ENCODE measurements around the gene TMEM63B.
"Not testable (repeated sequence)": the region's sequence is repeated elsewhere in the genome, so short reads cannot be mapped to it uniquely, and the experiment has no call there.

TMEM63B gene

DNA sequence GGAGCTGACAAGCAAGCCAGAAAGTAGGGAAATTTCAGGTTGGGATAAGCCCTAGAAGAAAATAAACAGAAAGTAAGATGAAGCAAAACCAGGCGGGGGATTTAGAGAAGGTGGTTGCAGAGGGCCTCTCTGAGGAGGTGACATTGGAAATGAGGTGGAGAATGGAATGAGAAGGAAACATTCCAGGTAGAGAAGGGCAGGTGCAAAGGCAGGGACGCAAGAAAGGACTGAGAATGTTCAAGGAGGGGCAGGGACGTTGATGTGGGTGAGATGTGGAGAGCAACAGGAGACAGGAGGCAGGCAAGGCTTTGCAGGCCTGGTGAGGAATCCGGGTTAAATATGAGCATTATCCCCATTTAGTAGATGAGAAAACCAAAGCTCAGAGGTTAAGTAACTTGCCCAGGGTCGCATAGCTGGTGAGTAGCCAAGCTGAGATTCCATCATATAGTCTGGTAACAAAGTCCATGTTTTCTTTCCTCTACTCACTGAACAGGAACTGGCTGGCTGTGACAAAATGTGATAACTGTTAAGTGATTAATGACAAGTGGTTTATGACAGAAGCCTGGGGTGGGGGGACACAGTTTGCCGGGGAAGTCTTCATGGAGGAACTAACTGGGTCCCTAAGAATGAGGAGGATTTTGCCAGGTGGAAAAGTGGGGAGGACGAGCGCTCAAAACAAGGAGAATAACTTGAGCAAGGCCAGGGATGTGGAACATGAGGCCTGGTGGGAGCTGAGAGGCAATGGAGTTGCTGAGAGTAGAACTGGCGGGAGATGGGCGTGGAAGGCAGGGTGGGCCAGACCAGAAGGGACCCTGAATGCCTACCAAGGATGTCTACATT, 32.7 kb upstream of the TMEM63B start:
- no peak for DNase-seq

DNA sequence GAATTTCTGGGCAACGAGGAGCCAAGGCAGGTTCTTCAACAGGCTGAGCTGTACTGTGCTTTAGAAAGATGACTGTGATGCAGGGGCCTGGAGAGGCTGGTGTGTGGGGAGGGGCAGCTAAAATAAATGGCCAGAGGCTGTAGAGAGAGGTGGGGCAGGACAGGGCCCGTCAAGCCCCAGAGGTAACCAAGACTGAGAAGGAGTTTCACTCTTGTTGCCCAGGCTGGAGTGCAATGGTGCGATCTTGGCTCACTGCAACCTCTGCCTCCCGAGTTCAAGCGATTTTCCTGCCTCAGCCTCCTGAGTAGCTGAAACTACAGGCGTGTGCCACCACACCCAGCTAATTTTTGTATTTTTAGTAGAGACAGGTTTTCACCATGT, 32.1 kb upstream of the TMEM63B start:
- DNase-seq = not testable (repeated sequence)

DNA sequence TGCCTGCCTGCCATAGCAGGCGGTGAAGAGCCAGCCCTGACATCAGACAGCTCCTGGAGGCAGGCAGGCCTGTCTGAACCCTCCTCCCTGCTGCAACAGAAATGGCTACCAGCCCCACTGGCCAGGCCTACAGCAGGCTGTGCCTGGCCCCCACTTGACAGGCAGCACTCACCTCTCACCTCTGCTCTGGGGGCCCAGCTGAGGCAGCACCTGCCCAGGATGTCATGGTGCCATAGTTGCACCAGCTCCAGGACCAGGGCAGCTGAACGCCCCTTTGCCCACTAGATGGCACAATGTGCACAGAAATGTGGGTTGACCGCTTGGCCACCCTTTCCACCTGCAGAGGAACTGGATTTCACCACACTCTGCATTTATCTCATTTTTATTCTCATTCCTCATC, 30.7 kb upstream of the TMEM63B start:
- DNase-seq = peak; percentile 87

DNA sequence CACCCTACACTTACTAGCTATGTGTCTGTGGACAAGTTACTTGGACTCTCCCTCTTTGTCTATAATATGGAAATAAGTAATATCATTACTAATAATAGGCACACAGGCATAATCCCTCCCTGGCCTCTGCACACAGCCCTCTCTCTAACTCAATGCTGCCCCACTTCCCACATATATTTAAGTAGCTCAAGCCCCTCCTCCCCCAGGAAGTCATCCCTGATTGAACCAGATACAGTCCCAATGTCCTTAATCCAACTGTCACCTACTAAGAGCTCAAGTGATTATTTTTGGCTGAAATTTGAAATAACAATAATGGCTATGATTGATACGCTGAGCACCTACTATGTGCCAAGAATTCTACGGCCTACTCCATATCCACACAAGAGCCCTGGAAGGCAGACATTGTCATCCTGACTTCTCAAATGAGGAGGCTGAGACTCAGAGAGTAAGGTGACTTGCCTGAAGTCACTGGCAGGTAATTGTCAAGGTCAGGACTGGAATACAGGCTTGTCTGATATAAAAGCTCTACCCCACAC, 29.5 kb upstream of the TMEM63B start:
- peak; percentile 25 for DNase-seq

DNA sequence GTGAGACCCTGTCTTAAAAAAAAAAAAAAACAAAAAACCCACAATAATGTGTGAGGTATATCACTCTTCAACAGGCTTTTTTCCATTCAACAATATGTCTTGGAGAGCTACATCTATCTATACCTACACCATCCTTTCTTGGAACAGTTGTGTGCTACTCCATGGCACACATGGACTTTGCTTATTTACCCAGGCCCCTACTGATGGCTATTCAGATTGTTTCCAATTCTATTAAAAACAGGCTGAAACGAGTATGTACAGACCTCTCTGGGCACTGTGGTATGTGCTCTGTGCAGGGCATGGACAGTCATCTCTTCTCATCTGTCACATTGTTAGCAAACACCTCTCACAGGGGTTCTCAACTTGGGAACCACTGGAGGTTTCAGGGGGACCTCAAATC, 28.2 kb upstream of the TMEM63B start:
- no peak for DNase-seq

DNA sequence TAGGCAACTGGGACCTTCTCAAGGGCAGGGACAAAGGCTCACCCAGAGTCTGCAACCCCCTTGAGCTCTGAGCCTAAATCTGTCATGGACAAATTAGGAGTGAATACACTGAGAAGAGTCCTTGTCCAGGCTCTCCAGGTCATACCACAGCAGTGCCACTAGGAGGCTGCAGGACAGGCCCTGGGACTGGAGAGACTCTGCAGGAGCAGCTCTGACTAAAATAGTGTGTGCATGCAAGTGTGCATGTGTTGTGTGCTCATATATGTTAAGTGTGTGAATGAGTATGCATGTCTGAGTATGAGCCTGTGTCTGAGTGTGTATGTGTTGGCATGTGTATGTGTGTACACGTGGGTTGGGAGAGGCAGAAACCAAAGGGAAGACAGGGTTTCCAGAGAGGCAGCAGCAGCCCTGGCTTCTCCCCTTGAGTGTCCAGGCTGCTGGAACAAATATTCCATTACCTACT, 27.2 kb upstream of the TMEM63B start:
- DNase-seq = peak; percentile 63

DNA sequence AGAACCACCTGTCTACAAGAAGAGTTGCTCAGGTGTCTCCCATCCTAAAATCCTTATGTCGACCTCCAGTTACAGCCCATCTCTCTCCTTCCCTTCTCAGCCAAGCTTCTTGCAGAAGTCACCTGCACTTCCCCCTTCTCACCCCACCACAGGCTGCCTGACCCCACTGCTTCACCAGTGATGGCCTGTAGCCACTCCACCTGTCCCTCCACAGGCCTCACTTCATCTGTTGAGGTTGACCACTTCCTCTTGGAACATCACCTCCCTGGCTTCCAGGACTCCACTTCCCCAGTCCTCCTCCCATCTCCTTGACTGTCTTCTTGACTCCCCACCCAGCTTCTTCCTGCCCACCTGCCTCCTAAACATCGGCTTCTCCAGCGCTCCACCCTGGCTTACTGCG, 25.5 kb upstream of the TMEM63B start:
- DNase-seq = no peak

DNA sequence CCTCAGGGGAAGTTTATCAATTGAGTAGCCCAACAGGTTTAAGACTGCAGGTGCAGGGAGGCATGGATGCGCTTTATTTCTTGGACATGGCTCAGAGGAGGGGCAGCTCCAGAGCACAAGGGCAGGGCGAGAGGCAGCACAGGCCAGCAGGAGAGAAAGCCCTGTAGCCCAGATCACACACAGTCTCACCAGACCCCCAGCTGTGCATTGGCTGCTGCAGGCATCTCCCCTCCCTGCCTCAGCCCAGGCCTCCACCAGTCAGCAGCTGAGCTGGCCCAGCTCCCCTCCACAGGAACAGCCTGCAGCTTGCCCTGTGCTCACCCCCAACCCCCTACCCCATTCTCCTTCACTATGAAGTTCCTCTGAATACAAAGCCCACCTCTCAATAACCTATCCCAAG, 24.8 kb upstream of the TMEM63B start:
- no peak for DNase-seq

DNA sequence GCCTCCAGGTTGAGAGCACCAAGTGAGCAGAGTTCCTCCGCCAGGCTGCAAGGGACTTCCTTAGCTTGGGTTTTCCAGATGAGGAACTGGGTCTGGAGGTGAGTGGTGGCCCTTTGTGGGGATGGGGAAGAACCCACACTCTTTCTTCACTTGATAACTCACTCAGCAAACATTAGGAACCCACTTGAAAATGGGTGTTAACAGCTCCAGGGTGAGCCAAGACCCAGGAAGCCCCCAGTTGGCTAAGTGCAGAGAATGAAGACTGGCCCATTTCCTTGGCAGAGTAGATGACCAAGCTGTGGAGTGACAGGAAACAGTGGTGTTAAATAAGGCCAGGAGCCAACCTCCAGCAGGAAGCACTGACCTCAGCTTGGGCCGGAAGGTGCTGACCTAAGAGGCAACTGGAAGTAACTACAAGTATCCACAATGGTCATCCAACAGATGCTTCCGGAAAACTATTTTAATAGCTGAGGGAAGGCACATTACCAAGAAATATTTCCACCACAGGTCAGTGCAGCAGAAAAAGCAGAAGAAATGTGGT, 22.8 kb upstream of the TMEM63B start:
- DNase-seq = no peak

DNA sequence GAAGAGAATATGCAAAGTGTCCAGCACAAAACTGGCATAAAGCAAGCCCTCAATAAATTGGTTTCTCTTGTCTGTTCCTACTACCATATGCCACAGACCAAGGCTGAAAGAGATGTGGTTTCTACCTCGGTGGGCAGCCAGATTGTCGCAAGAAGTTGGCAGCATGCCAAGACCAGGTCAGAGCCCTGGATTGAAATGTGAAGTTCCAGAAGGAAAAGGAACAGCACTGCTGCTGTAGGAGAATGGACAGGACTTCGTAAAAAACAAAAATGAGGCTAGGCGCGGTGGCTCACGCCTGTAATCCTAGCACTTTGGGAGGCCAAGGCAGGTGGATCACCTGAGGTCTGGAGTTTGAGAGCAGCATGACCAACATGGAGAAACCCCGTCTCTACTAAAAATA, 22.2 kb upstream of the TMEM63B start:
- DNase-seq = no peak

DNA sequence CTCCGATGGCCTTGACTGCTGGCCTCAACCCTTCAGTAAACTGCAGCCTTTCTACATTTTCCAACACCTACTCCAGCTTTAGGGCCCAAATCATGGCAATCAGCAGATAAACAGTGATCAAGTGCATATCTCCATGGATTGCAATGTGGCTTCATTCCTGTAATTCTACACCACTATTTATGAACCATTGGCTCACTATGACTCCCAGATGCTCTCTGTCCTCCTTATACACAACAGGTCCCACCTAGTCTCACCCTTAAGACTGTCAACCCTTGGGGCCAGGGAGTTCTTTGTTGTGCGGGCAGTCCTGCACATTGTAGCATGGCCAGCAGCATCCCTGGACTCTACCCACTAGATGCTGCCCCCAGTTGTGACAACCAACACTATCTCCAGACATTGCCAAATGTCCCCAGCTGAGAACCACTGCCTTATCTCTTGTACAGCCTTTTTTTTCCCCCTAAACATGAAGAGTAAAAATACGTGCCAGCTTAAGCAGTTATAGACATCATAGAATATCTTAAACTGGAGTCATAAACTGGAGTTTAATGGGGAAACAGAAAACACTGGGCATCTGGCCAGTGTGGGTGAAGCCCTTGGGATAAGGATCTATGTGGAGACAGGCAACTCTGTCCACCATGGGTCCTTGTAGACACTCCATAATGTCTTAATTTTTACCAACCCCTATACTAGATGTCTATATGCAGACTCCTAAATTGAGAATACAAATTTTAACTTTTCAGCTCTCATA, 21.2 kb upstream of the TMEM63B start:
- DNase-seq = no peak

DNA sequence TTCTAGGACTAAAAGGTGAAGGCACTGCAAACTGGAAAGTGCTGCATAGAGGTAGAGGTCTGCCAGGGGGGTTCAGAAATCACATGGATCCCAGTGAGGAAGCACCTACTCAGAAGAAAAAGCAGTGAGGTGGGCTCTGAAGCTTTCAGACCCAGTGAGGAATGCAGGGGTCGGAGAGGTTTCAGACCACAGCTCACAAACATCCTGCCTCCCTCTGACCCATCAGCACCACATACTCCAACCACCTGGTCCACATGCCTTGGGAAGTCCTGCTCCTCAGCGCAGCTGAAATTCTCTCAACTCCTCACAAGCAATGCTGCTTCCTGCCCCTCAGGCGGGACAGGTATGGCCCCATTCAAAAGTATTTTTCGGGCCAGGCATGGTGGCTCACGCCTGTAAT, 20.3 kb upstream of the TMEM63B start:
- DNase-seq = no peak

DNA sequence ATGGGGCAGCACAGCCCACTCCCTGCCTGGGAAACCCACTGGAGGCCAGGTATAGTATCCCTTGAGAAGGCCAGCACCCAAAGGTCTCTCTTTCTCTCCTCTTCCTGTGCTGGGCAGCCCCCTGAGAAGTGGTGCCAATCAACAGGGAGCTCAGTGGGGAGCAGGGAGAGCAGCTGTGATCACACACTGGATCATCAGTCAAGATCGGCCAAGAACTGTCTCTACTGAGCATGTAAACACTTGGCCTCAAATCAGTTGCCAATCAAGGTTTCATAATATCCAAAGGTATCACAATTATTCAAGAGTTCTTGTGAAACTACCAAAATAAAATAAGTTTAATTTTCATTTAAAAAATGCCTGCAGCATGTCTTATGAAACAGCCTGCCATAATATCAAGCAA, 18.9 kb upstream of the TMEM63B start:
- no peak for DNase-seq

DNA sequence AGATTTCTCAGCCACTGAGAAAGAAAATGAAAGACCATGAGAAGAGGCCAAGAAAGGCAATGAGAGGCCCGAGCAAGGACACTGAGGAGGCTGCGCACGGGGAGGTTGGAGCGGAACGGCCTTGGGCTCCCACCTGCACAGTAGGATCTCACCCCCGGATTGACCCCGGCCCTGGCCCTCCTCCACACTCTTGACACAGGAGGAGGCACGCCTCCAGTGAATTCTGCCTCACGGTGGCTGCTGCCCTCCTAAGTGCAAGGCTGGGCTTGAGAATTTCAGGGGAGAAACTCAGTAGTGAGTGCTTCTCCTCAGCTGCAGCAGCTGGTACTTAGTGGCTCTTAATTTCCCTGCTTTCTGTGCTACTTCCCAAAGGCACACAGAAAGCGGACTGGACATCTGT, 18.1 kb upstream of the TMEM63B start:
- no peak for DNase-seq

DNA sequence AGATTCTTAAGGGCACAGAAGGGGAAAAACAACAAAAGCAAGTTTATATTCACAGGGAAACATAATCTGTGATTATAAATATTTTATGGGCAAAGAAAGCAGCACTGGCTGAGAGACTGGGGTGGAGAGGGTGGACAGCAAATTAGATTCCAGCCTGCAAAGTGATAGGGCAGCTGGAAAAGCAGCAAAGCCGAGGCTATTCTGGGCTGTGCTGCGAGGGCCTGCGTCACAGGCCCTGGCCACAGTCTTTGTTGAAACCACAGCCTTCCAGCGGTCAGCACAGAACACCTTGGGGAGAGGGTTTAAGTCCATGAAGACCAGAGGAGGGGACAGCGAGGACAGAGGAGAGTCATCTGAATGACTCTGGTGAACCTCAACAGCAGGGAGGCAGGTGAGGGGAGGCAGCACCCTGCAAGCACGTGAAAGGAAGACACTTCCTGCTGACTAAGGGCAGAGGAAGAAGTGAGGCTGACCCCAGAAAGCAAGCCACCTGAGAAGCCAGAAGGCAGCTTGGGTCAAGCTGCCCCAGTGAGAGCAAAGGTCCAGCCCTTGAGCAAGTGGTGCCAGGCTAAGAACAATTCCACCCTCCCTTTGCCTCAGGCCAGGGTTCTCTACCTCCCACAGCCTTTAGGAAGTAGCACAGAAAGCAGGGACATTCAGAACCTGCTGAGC, 17.2 kb upstream of the TMEM63B start:
- no peak for DNase-seq

DNA sequence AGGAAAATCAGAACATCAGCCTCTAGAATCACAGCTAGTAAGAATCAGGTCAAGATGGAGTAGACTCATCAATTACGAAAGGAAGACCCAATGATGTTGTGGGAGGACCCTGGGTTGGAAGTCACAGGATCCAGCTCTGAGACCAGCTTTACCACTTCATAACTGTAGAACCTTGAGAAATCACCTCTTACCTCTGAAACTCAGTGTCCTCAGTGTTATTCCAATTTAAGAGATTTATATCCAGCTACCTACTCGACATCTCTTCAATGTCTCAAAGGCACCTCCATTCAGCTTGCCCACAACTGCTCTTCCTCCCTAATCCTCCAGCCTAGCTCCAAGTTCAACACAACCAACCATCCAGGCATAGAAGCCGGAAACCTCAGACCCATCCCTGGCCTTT, 16.4 kb upstream of the TMEM63B start:
- DNase-seq = no peak

DNA sequence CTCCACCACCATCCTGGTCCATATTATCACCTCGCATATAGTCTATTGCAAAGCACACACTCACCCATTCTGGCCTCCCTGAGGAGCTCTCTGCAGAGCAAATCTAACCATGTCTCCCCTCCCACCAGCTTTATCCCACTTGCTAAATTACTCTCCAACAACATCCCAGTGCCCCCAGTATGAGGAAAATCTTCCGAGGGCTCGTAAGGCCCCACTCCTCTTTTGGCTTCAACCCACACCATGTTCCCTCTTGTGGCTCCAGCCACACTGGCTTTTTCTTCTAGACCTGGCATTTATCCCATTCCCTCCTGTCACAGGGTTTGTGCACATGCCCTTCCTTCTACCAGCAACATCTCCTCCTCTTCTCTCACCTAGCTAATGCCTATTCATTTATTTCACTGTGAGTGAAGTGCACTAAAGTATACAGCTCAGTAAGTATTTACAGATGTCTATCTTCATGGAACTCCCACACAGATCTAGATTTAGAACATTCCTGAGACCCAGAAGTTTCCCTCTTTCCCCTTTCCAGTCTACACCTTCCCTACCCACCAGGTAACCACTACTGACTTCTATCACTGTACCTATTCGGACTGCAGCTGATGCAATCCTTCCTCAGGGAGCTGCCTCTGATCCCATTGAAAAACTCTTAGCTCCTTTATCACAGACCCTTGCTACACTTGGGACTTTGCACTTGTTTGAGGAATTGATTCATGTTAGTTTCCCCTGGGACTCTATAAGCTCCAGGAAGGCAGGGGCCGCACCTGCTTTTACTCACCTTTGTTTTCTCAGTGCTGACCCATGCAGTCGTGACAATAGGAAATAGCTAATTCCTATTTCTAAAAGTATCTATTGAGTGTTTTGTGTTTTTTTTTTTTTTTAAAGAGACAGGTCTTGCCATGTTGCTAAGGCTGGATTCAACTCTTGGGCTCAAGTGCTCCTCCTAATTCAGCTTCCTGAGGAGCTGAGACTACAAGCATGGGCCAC, 15.6 kb upstream of the TMEM63B start:
- DNase-seq = no peak

DNA sequence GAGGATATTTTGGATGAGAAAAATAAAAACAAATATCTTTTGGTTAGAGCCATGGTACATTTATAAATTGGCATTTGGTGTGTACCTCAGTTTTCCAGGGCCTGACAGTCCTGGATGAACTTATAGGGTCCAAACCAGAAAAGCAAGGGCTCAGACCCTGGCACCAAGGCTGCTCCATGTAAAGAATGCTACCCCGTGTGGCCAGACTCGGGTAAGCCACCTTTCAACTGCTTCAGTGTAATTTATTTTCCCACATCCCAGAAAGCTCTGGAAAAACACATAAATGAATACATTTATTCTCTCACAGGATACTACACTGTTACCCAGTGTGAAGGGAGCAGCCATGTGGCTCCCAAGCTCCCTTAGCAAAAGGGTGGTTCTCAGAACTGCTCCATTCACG, 13.9 kb upstream of the TMEM63B start:
- peak; percentile 30 for DNase-seq

DNA sequence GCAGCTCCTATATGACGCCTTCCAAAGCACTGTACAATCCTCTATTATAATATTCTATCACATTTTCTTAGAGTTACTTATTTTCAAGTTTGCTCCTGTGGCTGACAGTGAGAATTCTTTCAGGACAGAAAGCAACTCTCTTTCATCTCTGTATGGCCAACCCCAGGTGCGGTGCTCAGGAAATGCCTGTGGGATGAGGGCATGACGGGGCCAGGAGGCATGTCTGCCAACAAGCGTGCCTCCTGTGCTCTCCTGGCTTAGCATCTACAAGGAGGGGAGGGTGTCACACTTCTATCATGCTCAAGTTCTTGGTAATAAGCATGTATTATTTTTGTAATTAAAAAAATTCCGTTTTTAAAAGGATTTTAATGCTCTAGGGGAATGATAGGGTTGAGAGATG, 11.5 kb upstream of the TMEM63B start:
- DNase-seq = no peak

DNA sequence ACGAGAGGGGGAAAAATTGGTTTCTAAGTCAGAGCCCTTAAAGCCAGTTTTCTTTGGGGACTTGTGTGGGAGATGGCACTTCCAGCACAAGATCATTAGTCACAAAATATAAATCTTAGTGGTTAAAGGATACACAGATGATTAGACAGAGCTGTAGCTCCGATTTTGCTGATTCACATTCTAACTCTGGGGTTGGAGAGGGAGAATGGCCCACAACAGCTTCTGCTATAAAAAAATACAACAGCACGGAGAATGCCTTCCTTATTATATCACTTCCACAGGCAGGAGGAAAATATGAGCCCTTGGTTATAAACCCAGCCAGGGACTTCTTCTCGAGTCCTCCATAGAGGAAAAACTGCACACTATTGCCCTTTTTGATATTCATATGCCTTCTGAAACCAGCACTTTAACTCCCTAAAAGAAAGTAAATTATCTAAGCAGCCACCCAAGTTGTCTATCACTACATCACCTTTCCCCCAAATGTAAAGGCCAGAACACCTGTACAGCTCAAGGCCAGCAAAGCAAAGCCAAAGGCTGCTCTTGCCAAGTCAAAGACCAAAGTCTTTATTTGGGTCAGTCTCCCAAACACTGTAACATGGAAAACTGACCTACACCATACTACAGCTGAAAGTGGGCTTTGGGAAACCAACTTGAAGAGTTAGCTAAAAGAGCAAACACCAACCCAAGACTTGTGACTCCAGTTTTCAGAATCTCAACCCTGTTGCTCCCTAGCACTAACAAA, 10.5 kb upstream of the TMEM63B start:
- DNase-seq = no peak

Data from DMS53 (cell line).